Measurements from ENCODE around the gene BCAR1.
A peak's percentile ranks its signal among the peaks of the same experiment; 100 is the strongest.

Gene BCAR1

DNA sequence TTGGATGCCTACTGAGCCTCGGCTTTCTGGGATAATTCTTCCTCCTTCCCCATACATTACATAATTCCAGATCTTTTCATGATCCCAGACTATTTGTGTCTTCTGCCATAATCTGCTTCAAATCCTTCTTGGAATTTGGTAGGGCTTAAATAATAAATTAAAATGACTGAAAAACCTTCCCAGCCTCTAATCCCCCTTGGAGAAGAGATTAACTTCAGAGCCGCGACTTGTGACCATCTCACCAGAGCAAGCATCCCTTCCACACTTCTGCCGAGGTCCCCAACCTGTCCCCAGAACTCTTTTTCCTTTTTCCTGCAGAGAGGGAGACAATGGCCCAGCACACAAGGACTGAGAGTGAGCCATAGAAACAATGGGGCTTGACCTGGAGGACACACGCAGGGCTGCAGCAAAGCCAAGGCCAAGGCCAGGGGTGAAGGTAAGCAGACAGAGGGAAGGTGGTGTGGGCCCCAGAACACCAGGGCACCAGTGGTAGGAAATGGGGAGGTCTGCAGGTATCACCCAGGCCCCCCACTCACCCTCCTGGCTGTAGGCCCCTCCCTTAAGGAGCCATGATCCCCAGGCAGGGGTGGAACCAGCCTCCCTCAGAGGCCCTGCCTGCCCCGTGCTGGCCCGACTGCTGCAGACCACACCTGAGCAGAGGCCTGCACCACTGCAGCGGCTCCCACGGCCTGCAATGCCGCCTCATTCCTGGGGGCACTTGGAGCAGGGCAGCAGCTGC lies 9.6 kb upstream of the BCAR1 start:
- Histone ChIP-seq H4K5ac (ENCODE audit: low read length) (no peak overlapping the region), H3K4me2 (ENCODE audit: low read length) (no peak overlapping the region), H3K18ac (ENCODE audit: low read length) (no peak overlapping the region), H2BK5ac (ENCODE audit: low read length) (no peak overlapping the region), H2BK15ac (replicated peaks; ENCODE audit: low read depth) (no peak overlapping the region), H2BK120ac (ENCODE audit: low read depth, low read length) (no peak overlapping the region), H3K27ac (ENCODE audit: low read depth, low read length) (no peak overlapping the region), H3K4me1 (ENCODE audit: control insufficient read depth, low read depth, low read length) (peaks cover 17% of the 10 kb centered on the region), H3K23ac (ENCODE audit: low read length) (no peak overlapping the region), H3K56ac (ENCODE audit: low read length) (peak overlapping the region; percentile 9), H3K79me1 (ENCODE audit: low read length) (peaks cover 49% of the 10 kb centered on the region), H2AK5ac (ENCODE audit: low read length) (no peak overlapping the region), H3K27me3 (ENCODE audit: insufficient read depth, low read length, poor library complexity) (no peaks in the 10 kb centered on the region), H3K9ac (ENCODE audit: low read length) (no peak overlapping the region), H3K4ac (ENCODE audit: low read depth, low read length) (no peak overlapping the region), H3K36me3 (ENCODE audit: control insufficient read depth, insufficient read depth, low read length) (peaks cover 2% of the 10 kb centered on the region), H4K8ac (ENCODE audit: low read depth, low read length) (no peak overlapping the region), H3K79me2 (ENCODE audit: control insufficient read depth, insufficient read depth, low read length) (peaks cover 81% of the 10 kb centered on the region), H3K4me3 (ENCODE audit: low read length) (no peak overlapping the region)
- no CpG with 5 or more reads among the region's 10 CpGs for WGBS (ENCODE audit: extremely low coverage, insufficient coverage, low lambda C conversion rate)
- DNase-seq, result no peak

- H3K27me3 ChIP-seq (ENCODE audit: insufficient read depth, low read length, poor library complexity), result no peaks in the 10 kb centered on the region
- H3K9ac ChIP-seq (ENCODE audit: low read length), result no peak overlapping the region
- no peak overlapping the region for H3K4ac ChIP-seq (ENCODE audit: low read depth, low read length)
- H3K79me1 ChIP-seq (ENCODE audit: low read length), result peaks cover 45% of the 10 kb centered on the region
- no peak overlapping the region for H2AK5ac ChIP-seq (ENCODE audit: low read length)
- H3K23ac ChIP-seq (ENCODE audit: low read length), result peak overlapping the region; percentile 80
- no peak overlapping the region for H2BK5ac ChIP-seq (ENCODE audit: low read length)
- H3K79me2 ChIP-seq (ENCODE audit: control insufficient read depth, insufficient read depth, low read length), result peaks cover 74% of the 10 kb centered on the region
- DNase-seq, result no peak
- H3K27ac ChIP-seq (ENCODE audit: low read depth, low read length), result no peak overlapping the region
- H2BK15ac ChIP-seq (replicated peaks; ENCODE audit: low read depth), result no peak overlapping the region
- H3K36me3 ChIP-seq (ENCODE audit: control insufficient read depth, insufficient read depth, low read length), result no peaks in the 10 kb centered on the region
- H3K56ac ChIP-seq (ENCODE audit: low read length), result no peak overlapping the region
- no peak overlapping the region for H2BK120ac ChIP-seq (ENCODE audit: low read depth, low read length)
- H3K18ac ChIP-seq (ENCODE audit: low read length), result no peak overlapping the region
- no peak overlapping the region for H3K4me2 ChIP-seq (ENCODE audit: low read length)
- no CpG with 5 or more reads among the region's 6 CpGs for WGBS (ENCODE audit: extremely low coverage, insufficient coverage, low lambda C conversion rate)
- H3K4me3 ChIP-seq (ENCODE audit: low read length), result no peak overlapping the region
- H4K8ac ChIP-seq (ENCODE audit: low read depth, low read length), result no peak overlapping the region
- H3K4me1 ChIP-seq (ENCODE audit: control insufficient read depth, low read depth, low read length), result peaks cover 30% of the 10 kb centered on the region
- no peak overlapping the region for H4K5ac ChIP-seq (ENCODE audit: low read length)
These were observed 7.3 kb upstream of the BCAR1 start for GRCh38 chr16:75258807-75259141.

- Histone ChIP-seq H3K79me1 (ENCODE audit: low read length) (peaks cover 38% of the 10 kb centered on the region), H4K8ac (ENCODE audit: low read depth, low read length) (no peak overlapping the region), H3K9ac (ENCODE audit: low read length) (peak overlapping the region; percentile 31), H2AK5ac (ENCODE audit: low read length) (no peak overlapping the region), H3K36me3 (ENCODE audit: control insufficient read depth, insufficient read depth, low read length) (no peaks in the 10 kb centered on the region), H3K4me2 (ENCODE audit: low read length) (no peak overlapping the region), H3K56ac (ENCODE audit: low read length) (peak overlapping the region; percentile 54), H3K4me3 (ENCODE audit: low read length) (no peak overlapping the region), H3K18ac (ENCODE audit: low read length) (no peak overlapping the region), H3K27me3 (ENCODE audit: insufficient read depth, low read length, poor library complexity) (no peaks in the 10 kb centered on the region), H2BK5ac (ENCODE audit: low read length) (no peak overlapping the region), H3K79me2 (ENCODE audit: control insufficient read depth, insufficient read depth, low read length) (peaks cover 68% of the 10 kb centered on the region), H2BK120ac (ENCODE audit: low read depth, low read length) (no peak overlapping the region), H3K4ac (ENCODE audit: low read depth, low read length) (no peak overlapping the region), H3K27ac (ENCODE audit: low read depth, low read length) (no peak overlapping the region), H4K5ac (ENCODE audit: low read length) (no peak overlapping the region), H3K4me1 (ENCODE audit: control insufficient read depth, low read depth, low read length) (peaks cover 34% of the 10 kb centered on the region), H2BK15ac (replicated peaks; ENCODE audit: low read depth) (no peak overlapping the region), H3K23ac (ENCODE audit: low read length) (peak overlapping the region; percentile 80)
- no CpG with 5 or more reads among the region's 21 CpGs for WGBS (ENCODE audit: extremely low coverage, insufficient coverage, low lambda C conversion rate)
- DNase-seq, result no peak
These were observed 6.7 kb upstream of the BCAR1 start for GRCh38 chr16:75257886-75258806.

GRCh38 chr16:75256696-75257343 lies 5.4 kb upstream of the BCAR1 start:
- H3K36me3 ChIP-seq (ENCODE audit: control insufficient read depth, insufficient read depth, low read length), result no peaks in the 10 kb centered on the region
- peak overlapping the region; percentile 69 for H3K56ac ChIP-seq (ENCODE audit: low read length)
- H2BK120ac ChIP-seq (ENCODE audit: low read depth, low read length), result no peak overlapping the region
- H3K9ac ChIP-seq (ENCODE audit: low read length), result peak overlapping the region; percentile 42
- no peak overlapping the region for H4K8ac ChIP-seq (ENCODE audit: low read depth, low read length)
- peak overlapping the region; percentile 23 for H2AK5ac ChIP-seq (ENCODE audit: low read length)
- peaks cover 32% of the 10 kb centered on the region for H3K79me1 ChIP-seq (ENCODE audit: low read length)
- H3K27me3 ChIP-seq (ENCODE audit: insufficient read depth, low read length, poor library complexity), result no peaks in the 10 kb centered on the region
- no peak overlapping the region for H3K4ac ChIP-seq (ENCODE audit: low read depth, low read length)
- peak; percentile 55 for DNase-seq
- H3K4me1 ChIP-seq (ENCODE audit: control insufficient read depth, low read depth, low read length), result peaks cover 45% of the 10 kb centered on the region
- no peak overlapping the region for H4K5ac ChIP-seq (ENCODE audit: low read length)
- peak overlapping the region; percentile 54 for H2BK5ac ChIP-seq (ENCODE audit: low read length)
- H3K79me2 ChIP-seq (ENCODE audit: control insufficient read depth, insufficient read depth, low read length), result peaks cover 62% of the 10 kb centered on the region
- H3K27ac ChIP-seq (ENCODE audit: low read depth, low read length), result peak overlapping the region; percentile 68
- H3K4me3 ChIP-seq (ENCODE audit: low read length), result no peak overlapping the region
- no CpG with 5 or more reads among the region's 14 CpGs for WGBS (ENCODE audit: extremely low coverage, insufficient coverage, low lambda C conversion rate)
- H3K4me2 ChIP-seq (ENCODE audit: low read length), result no peak overlapping the region
- no peak overlapping the region for H3K18ac ChIP-seq (ENCODE audit: low read length)
- H3K23ac ChIP-seq (ENCODE audit: low read length), result no peak overlapping the region
- H2BK15ac ChIP-seq (replicated peaks; ENCODE audit: low read depth), result no peak overlapping the region

GRCh38 chr16:75256059-75256571 lies 4.7 kb upstream of the BCAR1 start:
- Histone ChIP-seq H2BK5ac (ENCODE audit: low read length) (peak overlapping the region; percentile 92), H3K27ac (ENCODE audit: low read depth, low read length) (peak overlapping the region; percentile 68), H3K36me3 (ENCODE audit: control insufficient read depth, insufficient read depth, low read length) (no peaks in the 10 kb centered on the region), H3K79me2 (ENCODE audit: control insufficient read depth, insufficient read depth, low read length) (peaks cover 56% of the 10 kb centered on the region), H2BK120ac (ENCODE audit: low read depth, low read length) (no peak overlapping the region), H3K4ac (ENCODE audit: low read depth, low read length) (no peak overlapping the region), H3K4me2 (ENCODE audit: low read length) (no peak overlapping the region), H2BK15ac (replicated peaks; ENCODE audit: low read depth) (no peak overlapping the region), H3K4me3 (ENCODE audit: low read length) (no peak overlapping the region), H3K56ac (ENCODE audit: low read length) (peak overlapping the region; percentile 84), H4K8ac (ENCODE audit: low read depth, low read length) (no peak overlapping the region), H3K18ac (ENCODE audit: low read length) (no peak overlapping the region), H4K5ac (ENCODE audit: low read length) (no peak overlapping the region), H2AK5ac (ENCODE audit: low read length) (peak overlapping the region; percentile 100), H3K27me3 (ENCODE audit: insufficient read depth, low read length, poor library complexity) (no peaks in the 10 kb centered on the region), H3K9ac (ENCODE audit: low read length) (peak overlapping the region; percentile 42), H3K4me1 (ENCODE audit: control insufficient read depth, low read depth, low read length) (peaks cover 46% of the 10 kb centered on the region), H3K23ac (ENCODE audit: low read length) (no peak overlapping the region), H3K79me1 (ENCODE audit: low read length) (peaks cover 27% of the 10 kb centered on the region)
- DNase-seq, result peak; percentile 85
- no CpG with 5 or more reads among the region's 12 CpGs for WGBS (ENCODE audit: extremely low coverage, insufficient coverage, low lambda C conversion rate)
